ENCODE measurements around the gene LYPLA2.
"Not testable (repeated sequence)": the region's sequence is repeated elsewhere in the genome, so short reads cannot be mapped to it uniquely, and the experiment has no call there.

Gene LYPLA2

DNA sequence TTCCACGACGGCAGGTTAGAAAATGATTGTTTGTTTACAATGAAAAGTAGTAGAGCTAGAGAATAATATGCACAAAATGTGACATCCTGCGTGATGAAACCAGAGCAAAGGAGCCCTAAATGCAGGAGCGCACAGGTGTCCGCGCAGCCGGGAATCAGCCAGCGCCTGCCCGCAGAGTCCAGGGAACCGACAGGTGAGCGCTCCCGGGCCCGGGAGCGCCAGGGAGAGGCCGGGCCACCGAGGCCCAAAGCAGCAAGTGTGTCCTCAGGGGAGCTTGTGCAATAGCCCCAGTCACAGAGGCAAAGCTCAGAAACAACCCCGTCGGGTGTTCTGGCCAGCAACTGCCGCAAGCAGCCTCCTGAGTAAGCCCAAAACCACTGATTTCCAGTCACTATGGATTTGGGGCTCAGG lies 10.4 kb downstream of the LYPLA2 start:
- no peak for DNase-seq

GRCh38 chr1:23801876-23802275 lies 10.9 kb downstream of the LYPLA2 start:
- DNase-seq = no peak

DNA sequence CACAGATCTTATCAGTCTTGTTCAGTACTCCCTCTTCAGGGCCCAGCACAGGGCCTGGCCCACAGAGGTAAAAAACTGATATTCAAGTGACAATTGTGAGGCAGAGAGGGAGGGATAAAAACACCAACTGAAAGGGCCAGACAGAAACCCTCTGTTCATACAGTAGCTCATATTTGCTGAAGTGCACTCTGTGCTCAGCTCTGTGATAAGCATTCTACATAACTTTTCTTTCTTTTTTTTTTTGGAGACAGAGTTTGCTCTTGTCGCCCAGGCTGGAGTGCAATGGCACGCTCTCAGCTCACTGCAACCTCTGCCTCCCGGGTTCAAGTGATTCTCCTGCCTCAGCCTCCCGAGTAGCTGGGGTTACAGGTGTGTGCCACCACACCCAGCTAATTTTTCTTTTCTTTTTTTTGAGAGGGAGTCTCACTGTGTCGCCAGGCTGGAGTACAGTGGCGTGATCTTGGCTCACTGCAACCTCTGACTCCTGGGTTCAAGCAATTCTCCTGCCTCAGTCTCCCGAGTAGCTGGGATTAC lies 11.9 kb downstream of the LYPLA2 start:
- not testable (repeated sequence) for DNase-seq

DNA sequence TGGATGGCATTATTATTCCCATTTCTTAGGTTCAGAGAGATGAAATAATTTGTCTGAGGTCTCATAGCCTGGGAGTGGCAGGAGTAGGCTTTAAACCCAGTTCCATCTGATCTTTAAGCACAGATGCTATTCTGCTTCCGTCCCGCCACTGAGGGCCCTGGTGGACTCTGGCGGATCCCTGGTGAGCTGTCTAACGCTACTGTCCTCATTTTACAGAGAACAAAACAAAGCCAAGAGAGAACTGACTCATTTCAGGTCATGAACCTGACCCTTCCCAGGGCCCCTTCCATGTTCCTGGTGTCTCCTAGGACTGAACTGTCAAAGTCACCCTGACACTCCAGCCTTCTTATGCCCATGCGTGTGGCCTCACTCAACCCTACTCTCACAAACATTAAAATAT lies 12.7 kb downstream of the LYPLA2 start:
- DNase-seq = no peak

GRCh38 chr1:23804183-23804835 lies 13.4 kb downstream of the LYPLA2 start:
- DNase-seq = no peak

DNA sequence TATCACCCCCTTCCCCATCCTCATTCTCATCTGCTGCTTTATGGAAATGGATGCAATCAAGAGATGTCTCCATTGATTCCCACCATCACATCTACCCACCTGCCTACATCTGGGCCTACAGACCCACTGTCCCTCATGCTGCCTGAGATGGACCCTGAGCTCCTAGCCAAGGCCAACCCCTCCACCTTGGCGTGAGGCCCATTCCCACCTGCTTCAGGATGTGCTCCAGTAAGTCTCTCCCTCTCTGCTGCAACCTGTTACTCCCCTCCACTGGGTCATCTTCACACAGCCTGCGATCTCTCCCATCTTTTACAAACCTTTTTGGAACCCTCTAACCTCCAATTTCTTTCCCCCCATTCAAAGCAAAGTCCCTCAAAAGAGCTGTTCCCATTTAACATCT lies 14.1 kb downstream of the LYPLA2 start:
- no peak for DNase-seq

- no peak for DNase-seq
These were observed 15.3 kb downstream of the LYPLA2 start for GRCh38 chr1:23806280-23806679.

- no peak for DNase-seq
These were observed 16.5 kb downstream of the LYPLA2 start for GRCh38 chr1:23807453-23807852.

DNA sequence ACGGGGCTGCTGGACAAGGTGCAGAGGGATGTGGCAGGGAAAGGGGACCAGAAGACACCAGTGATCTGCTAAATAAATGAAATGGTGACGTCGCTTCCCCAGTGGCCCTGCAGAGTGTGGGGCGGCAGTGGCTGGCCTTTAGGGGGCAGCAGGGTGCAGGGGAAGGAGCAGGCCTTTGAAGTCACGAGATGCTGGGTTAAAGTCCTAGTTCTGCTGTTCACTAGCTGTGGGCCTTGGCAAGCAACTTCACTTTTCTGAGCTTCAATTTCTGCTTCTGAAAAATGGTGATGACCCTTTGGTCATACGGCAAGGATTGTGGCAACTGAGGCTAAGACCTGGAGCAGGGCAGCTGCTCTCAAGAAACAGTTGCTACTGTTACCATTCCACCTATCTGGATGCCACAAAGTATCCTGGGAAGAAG lies 18.8 kb downstream of the LYPLA2 start:
- DNase-seq = no peak

DNA sequence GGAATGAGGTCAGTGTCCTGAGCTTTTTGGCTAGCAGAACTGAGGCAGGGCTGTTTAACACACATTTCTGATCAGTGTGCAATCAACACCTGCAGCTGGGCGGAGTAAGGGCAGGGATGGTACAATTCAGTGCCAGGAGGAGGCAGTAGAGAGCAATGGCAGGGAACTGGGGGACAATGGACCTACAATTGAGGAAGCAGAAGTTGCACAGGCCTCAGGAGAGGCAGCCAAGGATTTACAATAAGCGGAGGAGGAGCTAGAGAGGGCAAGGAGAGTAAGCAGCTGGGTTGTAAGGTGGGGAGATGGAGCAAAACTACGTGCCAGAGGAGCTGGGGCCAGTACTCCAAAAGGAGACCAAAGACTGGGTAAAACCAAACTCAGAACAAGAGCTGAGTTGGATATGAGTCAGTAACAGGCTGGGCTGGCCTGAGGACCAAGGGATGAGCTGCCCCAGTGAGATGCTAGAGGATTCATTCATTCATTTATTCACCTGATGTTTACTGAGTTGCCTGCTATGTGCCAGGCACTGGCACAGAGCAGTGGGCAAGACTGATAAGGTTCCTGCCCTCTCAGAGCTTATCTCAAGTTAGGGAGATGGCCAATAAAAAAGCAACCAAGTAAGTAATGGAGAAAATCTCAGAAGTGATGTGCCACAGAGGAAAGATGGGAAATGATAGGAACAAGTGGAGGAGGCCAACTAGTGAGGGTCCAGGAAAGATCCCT lies 20.0 kb downstream of the LYPLA2 start:
- DNase-seq = no peak

DNA sequence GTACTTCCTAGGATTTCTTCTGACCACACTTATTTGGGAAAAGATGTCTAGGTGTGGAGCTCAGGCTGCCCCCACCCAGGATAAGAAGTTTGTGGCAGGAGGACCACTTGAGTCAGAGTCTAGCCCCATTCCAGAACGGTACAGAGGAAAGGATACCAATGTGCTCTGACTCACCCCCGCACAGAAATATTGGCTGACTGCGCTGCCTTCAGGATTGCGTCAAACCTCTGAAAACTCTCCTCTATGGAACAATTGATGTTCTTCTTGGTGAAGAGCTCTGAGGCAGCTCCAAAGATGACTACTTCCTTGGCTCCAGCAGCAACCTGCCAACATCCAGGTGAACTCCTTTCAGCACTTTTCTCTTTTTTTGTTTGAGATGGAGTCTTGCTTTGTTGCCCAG lies 23.1 kb downstream of the LYPLA2 start:
- no peak for DNase-seq

- no peak for DNase-seq
These were observed 25.4 kb downstream of the LYPLA2 start for GRCh38 chr1:23816361-23816760.

DNA sequence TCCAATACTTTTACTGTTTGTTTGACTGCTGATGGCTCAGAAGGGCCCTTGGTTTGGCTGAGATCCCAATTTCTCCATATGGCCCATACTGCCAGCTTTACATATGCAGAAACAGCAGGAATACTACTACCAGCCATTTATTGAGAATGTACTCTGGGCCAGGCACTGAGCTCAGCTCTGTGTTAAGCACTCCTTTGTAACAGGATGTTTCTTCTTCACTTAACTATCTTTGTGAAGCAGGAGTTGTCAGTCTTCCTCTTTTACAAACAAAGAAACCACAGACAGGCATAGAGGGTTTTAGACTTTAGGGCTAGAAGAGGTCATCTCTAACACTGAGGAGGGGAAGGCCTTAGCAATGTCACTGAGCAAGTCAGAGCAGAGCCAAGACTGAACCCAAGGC lies 26.0 kb downstream of the LYPLA2 start:
- no peak for DNase-seq

- no peak for DNase-seq
These were observed 26.7 kb downstream of the LYPLA2 start for GRCh38 chr1:23817633-23818032.

- no peak for DNase-seq
These were observed 32.8 kb downstream of the LYPLA2 start for GRCh38 chr1:23823767-23824166.

DNA sequence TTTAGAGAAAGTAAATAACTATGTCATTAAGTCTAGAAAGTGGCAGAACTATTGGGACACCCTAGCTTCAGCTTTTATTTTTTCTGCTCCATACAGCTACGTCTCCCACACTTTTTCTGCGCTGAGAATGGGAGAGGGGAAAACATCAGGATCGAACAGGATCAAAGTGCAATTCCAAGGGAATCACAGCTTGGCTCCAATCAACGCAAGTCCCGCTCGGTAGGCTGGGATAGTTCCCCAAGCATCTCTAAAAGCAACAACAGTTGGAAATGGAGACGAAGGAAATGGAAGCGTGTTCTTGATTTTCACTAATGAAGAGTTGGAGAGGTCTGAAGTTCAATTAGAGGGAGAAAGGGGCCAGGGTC lies 33.7 kb downstream of the LYPLA2 start:
- no peak for DNase-seq

DNA sequence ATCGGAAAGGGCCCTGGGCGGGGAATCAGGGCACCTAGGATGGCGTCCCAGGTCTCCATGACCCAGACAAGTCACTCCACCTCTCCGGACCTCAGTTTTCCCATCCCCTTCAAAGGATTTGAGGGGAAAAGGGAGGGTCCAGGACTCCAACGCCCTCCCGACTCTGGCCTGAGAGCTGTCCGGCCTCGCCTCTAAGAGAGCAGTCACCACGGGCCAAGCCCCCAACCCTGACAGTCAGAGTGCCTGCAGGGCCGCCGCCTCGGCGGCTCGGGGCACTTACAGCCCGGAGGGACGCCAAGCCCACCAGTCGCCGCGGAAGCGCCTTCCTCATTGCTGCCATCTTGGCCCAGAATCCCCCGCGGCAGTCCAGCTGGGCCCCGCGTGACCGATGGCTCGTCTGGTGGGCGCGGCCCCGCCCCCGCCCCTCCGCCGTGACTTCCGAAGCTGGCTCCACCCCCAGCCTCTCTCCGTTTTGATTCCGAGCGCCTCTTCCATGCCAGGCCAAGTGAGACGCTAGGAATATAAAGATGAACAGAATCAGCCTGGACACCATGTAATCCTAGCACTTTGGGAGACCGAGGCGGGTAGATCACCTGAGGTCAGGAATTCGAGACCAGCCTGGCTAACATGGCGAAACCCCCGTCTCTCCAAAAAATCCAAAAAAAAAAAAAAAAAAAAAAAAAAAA lies 34.3 kb downstream of the LYPLA2 start, which contains the start of gene HMGCL:
Gene HMGCL, minus strand, starts transcription at position 354 of the 686 bp plus-strand sequence. Its CDS starts 14 bp downstream, at position 340.
- no peak for DNase-seq

- DNase-seq = no peak
These were observed 35.0 kb downstream of the LYPLA2 start for GRCh38 chr1:23825762-23826522.

DNA sequence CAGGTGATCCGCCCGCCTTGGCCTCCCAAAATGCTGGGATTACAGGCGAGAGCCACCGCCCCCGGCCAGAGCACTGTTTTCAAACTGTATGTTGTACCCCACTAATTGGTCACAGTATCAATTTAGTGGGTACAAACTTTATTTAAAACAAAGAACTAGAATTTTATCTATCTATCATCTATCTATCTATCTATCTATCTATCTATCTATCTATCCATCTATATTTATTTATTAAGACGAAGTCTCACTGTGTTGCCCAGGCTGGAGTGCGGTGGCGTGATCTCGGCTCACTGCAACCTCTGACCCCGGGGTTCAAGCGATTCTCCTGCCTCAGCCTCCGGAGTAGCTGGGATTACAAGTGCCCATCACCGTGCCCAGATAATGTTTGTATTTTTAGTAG lies 35.6 kb downstream of the LYPLA2 start:
- DNase-seq = not testable (repeated sequence)

DNA sequence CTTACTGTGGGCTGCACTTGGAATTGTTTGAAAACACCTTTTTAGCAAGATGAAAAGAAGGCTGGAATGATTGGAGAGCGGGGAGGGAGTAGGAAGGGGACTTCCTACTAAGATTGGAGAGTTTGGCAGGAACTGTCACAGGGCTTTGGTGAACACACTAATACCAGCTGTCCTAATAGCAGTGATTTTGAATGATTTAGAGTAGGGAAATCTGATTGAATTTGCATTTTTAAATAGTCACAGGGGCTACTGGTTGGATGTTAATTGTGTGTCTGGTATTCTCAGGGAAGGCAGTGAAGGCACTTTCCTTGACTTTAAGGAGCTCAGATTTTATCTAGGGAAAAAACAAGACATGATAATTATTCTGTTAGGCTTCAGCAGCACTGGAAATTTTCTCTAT lies 36.8 kb downstream of the LYPLA2 start:
- DNase-seq = no peak

- DNase-seq = not testable (repeated sequence)
These were observed 43.2 kb downstream of the LYPLA2 start for GRCh38 chr1:23834156-23834555.

- no peak for DNase-seq
These were observed 45.1 kb downstream of the LYPLA2 start for GRCh38 chr1:23836037-23836436.

- DNase-seq = no peak
These were observed 47.0 kb downstream of the LYPLA2 start for GRCh38 chr1:23837908-23838307.
